BJ (cell line): ENCODE data around the gene TNFRSF6B. TPM values are rescaled to one million over a fixed set of nuclear protein-coding genes. Genes with fewer than 3 reads are reported as not detected.

ENCODE experiments used
- CTCF ChIA-PET: fragments of 350-600 bp; formaldehyde crosslinking; extraction: SDS; loops from one replicate; lab custom pipeline; 2021; ENCODE audit warnings: antibody characterized with exemption, inconsistent platforms; lab: Yijun Ruan, JAX
- POLR2A ChIA-PET: fragments of 300-600 bp; sonication (Branson Sonifier 250); formaldehyde crosslinking; extraction: SDS; loops from one replicate; lab custom pipeline; 2021; ENCODE audit warnings: antibody characterized with exemption; lab: Charles Lee
- DNase-seq: peaks from one replicate; pipeline ENCODE4 v3.0.0-alpha.2; 2011; ENCODE audit warnings: low read depth
- H3K27me3 ChIP-seq: 2 replicates; pipeline ENCODE4 v1.6.0; 2011; ENCODE audit warnings: low read length; ENCODE audit not compliant: control insufficient read depth, insufficient read depth
- H3K36me3 ChIP-seq: 2 replicates; pipeline ENCODE4 v1.5.1; 2011; ENCODE audit warnings: low read length; ENCODE audit not compliant: control insufficient read depth, insufficient read depth
- H3K4me3 ChIP-seq: 2 replicates; pipeline ENCODE4 v1.5.1; 2011; ENCODE audit warnings: low read depth, mild to moderate bottlenecking, control low read depth, low read length
- CTCF ChIP-seq: IDR thresholded peaks from 2 replicates; pipeline ENCODE4 v1.5.1; 2011; ENCODE audit warnings: low read depth, mild to moderate bottlenecking, control low read depth, inconsistent platforms, low read length, moderate library complexity; ENCODE audit not compliant: insufficient read depth
- polyA plus RNA-seq: library from polyadenylated mRNA; depleted of rRNA; stranded (reverse); fragments of >200 nt; gene quantifications from 2 replicates; pipeline ENCODE4 v1.2.3, GENCODE V29; 2011

The TNFRSF6B gene
- polyA plus RNA-seq, 1 experiment = 3.2 TPM

DNA sequence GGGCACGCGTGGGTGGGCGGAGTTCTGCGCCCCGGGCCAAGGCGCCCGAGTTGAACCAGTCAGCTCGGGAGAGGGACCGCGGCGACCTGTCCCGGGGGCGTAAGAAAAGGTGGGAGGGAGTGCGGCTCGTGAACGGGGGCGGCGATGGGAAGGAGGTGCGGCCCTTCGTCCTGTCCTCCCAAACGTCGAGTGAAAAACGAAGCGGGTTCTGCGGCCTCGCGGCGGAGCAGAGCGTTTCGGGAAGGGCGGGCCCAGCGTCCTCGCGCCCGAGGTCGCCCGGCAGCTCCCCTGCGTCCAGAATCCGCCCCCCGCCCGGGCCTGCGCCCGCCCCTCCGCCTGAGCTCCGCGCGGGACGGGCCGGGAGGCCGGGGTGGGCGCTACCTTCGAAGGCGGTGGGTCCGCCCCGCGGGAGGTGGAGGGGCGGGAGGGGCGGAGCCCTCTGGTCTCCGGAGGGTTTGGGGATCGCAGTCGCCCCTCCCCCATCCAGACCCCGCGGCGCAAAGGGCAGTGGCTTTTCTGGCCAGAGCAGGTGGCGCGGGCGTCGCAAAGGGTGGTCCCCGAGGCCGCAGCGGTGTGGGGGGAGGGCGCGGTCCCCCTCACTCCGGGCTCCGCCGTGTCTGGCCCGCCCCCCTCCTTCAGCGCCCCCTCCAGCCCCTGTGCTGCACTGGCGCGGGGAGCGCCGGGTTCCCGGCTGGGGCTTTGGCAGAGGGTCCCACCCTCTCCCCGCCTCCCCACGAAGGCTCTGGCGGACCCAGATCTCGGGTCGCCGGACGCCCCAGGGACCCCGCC is 44.1 kb upstream of the TNFRSF6B start:
- Histone ChIP-seq H3K36me3 (no peaks in the 10 kb centered on the region), H3K4me3 (peak overlapping the region; percentile 55), H3K27me3 (peaks cover 7% of the 10 kb centered on the region; the same call in 1 of the 2 replicates)
- POLR2A ChIA-PET = no interaction called here
- TF ChIP-seq CTCF = no peak
- no peak for DNase-seq
- CTCF ChIA-PET = interaction anchor here (0.8 kb wide), 1 partner anchor 10 kb away, joined by 3 read pairs; no protein-coding TSS in a partner anchor

DNA sequence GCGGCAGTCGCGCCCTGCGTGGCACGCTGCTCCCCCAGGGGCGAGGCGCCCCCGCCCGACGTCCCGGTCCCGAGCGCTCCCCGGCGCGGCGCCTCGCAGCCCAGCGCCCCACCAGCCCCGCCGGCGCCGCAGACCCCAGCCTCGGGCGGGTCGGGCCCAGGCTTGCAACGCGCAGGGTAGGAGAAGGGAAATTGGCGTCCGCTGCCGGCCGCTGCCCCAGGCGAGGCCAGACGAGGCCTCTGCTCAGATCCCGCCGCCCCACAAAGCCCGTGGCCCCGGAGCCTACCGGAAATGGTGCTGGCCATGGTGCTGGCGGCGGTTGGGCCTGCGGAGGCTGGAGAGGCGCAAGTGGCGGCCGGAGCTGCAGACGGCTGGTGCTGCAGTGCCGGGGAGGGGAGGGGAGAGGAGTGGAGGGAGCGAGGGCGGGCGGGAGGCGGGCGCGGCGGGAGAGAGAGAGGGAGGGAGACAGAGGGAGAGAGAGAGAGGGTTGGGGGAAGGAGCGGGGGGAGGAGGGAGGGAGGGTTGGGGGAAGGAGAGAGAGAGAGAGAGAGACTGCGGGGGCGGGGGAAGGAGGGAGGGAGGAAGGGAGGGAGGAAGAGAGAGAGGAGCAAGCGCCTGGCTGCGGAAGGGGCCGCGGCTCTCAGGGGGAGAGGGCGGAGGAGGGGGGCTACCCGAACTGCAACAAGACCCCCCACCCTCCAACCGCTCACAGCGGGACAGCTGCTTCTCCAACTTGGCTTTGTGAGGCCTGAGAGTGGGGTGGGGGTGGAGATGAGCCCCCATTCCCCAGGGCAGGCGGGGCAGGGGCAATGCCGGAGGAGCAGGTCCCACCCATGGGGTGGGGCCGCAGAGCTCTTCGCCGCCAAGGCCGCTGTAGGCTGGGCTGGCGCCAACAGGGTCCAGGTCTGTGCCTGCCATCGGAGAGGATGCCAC is 43.1 kb upstream of the TNFRSF6B start, which contains the start of gene STMN3:
TSS of gene STMN3 (minus strand) at position 384 of the 933 bp plus-strand sequence. CDS start at position 305, 79 bp downstream.
- Histone ChIP-seq H3K27me3 (peaks cover 7% of the 10 kb centered on the region; the same call in 1 of the 2 replicates), H3K36me3 (no peaks in the 10 kb centered on the region), H3K4me3 (peak within 1 kb of the TSS; percentile 55)
- no peak; the same call in 1 of the 2 replicates for TF ChIP-seq CTCF
- ChIA-PET POLR2A (no interaction called here), CTCF (interaction anchor here (0.7 kb wide), 1 partner anchor 11 kb away, joined by 3 read pairs; no protein-coding TSS in a partner anchor)
- DNase-seq = peak; percentile 32

- Histone ChIP-seq H3K27me3 (peaks cover 7% of the 10 kb centered on the region; the same call in 1 of the 2 replicates), H3K36me3 (no peaks in the 10 kb centered on the region), H3K4me3 (peak overlapping the region; percentile 55)
- DNase-seq = no peak
- no peak for TF ChIP-seq CTCF
- POLR2A ChIA-PET = no interaction called here
- CTCF ChIA-PET = no interaction called here
These were observed 42.3 kb upstream of the TNFRSF6B start for GRCh38 chr20:63653974-63654668.

GRCh38 chr20:63655249-63655648 is 41.2 kb upstream of the TNFRSF6B start:
- H3K36me3 ChIP-seq = no peaks in the 10 kb centered on the region
- ChIA-PET POLR2A (no interaction called here), CTCF (no interaction called here)
- TF ChIP-seq CTCF = no peak
- peaks cover 7% of the 10 kb centered on the region; the same call in 1 of the 2 replicates for H3K27me3 ChIP-seq
- H3K4me3 ChIP-seq = no peak overlapping the region
- DNase-seq = no peak
